NCI-H2171 (cell line): ENCODE results near the gene XRCC5.
"Not testable (repeated sequence)": the region's sequence is repeated elsewhere in the genome, so short reads cannot be mapped to it uniquely, and the experiment has no call there.

ENCODE experiments used
- DNase-seq: peaks from one replicate; lab custom pipeline; 2025; lab: John Stamatoyannopoulos, UW

The XRCC5 gene

GRCh38 chr2:216201692-216202306 lies 92.7 kb downstream of the XRCC5 start:
- DNase-seq = no peak

DNA sequence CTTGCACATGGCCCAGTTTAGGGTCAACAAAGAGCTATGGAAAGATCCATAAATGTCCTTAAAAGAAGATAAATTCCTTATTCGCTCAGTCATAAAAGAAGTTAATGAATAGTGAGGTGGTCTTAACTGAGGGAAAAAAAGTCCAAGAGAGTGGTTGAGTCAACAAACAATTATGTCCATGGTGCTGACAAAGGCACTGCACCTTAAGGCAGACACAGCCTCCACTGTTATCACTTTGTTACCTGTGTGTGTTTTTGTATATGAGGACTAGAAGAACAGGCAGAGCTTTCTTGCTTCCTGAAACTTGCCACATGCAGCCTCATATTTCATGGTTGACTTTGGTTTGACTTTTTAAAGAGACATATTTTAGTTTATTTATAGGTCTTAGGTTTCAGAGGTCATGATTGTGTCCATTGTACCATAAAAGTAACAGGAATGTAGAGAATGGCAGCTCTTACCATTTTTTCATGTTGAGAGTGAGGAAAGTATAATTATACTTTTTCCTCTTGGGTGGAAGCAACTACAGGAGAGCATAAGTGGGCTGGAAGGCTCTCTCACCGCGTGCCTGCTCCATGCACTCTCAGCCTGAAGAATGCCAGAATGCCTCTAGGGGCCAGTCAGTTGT lies 93.6 kb downstream of the XRCC5 start:
- DNase-seq = no peak

DNA sequence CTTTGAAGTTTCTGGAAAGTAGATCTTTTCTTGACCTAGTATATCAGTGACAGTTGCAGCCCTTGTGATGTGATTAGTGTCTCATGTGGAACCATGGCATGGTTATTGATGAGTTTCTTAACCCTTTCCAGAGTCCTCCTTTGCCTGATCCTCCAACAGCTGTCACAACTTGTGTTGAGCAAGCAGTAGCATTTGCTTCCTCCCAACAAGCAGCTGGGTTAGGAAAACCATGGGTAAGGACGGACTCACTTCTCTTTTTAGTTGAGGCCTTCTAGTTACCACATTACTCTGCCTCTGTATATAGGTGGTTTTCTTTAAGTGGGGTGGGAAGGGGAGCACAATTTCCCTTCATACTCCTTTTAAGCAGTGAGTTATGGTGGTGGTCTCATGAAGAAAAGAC lies 96.3 kb downstream of the XRCC5 start:
- no peak for DNase-seq

- DNase-seq = no peak
These were observed 97.0 kb downstream of the XRCC5 start for GRCh38 chr2:216206041-216206703.

DNA sequence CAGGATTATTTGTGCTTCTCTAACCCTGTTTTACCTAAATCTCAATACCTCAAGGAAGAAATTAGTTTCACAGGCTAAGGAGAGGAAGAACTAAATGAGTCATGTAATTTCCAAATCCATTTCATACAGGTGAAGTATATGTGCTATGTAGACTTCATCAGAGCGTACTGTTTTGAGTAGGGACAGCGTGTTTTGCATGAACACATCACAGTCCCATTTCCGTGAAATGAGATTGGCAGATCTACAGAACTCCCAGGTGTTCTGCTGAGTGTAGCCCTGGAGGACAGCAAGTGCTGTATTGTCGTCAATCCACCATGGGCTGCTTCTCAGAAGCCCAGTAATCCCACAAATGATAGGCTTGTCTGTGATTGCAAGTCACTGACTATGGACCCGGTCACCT lies 97.7 kb downstream of the XRCC5 start:
- no peak for DNase-seq

DNA sequence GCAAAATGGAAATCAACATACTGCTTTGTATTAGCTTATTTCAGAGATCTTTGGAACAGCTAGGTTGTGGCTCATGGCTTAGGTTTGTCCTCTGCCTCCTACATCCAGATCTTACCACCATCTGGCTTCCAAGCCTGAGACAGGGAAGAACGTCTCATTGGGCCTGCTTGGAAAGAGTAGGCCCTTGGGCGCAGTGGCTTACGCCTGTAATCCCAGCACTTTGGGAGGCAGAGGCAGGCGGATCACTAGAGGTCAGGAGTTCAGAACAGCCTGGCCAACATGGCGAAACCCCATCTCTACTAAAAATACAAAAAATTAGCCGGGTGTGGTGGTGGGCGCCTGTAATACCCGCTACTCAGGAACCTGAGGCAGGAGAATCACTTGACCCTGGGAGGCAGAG lies 99.5 kb downstream of the XRCC5 start:
- not testable (repeated sequence) for DNase-seq

DNA sequence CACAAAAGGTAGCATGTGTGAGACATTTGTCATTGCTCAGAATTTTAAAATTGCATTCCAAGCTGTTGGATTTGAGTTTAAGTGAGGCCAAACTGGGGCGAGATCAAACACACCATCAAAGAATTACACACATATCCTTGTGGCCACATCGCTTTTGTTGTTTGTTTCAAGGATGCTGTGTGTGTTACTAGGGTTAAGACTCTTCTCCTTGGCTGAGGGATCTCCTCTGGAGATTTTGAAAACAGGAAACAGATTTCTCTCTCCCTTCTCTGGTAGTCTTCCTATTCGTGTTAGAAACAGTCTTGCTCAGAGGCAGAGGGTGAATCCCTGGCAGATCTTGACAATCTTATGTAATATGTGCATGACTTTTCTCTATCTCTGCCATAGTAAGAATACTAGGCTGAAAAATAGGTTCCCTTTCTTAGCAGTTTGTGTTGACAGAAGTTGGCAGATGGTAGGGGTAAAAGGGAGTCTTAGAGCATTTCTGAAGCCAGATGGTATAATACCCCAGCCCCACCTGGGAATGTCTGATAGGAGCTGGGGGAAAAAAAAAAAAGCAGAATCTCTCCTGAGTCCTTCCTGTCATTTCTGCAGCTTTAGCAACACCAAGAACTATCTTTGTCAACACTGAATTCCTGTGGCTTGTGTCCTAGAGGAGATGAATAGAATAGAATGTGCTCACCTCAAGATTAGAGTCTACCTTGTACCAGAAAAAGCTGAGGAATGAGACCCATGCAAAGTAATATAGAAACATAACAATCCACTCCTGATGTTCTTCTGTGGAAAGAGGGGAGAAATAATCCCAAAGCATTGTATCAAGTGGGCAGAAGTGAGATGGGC lies 101.8 kb downstream of the XRCC5 start:
- peak; percentile 81 for DNase-seq

- no peak for DNase-seq
These were observed 102.5 kb downstream of the XRCC5 start for GRCh38 chr2:216211614-216212145.

DNA sequence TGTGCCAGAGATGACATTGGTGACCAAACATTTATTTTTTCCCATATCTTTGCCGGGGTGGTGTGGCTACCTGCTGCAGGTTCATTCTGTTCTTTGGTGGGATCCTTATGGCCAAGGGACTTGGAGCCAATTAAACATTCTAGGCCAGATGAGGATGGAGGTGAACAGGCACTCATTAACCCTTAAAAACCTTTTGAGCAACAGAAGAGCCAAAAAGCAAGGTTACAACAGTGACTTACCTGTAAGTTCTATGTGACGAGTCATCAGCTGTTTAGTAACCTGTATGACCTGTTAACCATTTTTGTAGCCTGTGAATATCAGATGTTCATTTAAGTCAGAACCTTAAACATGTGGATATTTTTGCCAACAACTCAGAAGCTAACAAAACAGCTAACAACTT lies 105.6 kb downstream of the XRCC5 start:
- no peak for DNase-seq

- DNase-seq = peak; percentile 11
These were observed 106.7 kb downstream of the XRCC5 start for GRCh38 chr2:216215658-216216390.

GRCh38 chr2:216216951-216217903 lies 108.1 kb downstream of the XRCC5 start:
- no peak for DNase-seq

- DNase-seq = no peak
These were observed 108.7 kb downstream of the XRCC5 start for GRCh38 chr2:216217904-216218260.

GRCh38 chr2:216219861-216220260 lies 110.7 kb downstream of the XRCC5 start:
- no peak for DNase-seq

DNA sequence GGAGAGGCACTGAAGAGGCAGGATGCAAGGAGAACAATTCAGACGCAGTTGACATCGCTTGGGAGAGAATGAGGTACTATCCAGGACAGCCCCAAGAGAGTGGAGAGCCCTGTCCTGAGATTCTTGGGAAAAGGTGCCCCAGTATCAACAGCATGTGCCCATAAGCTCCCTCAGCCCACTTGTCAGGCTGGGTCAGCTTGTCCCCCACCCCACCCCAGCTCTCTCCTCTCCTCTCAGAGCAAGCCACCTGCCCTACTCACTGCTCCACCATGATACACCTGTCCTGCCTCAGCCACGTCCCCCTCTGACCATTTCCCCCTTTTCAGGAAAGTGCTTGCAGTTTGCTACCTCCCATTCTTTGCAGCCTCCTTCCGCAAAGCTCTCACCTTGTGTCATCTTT lies 111.8 kb downstream of the XRCC5 start:
- DNase-seq = no peak

DNA sequence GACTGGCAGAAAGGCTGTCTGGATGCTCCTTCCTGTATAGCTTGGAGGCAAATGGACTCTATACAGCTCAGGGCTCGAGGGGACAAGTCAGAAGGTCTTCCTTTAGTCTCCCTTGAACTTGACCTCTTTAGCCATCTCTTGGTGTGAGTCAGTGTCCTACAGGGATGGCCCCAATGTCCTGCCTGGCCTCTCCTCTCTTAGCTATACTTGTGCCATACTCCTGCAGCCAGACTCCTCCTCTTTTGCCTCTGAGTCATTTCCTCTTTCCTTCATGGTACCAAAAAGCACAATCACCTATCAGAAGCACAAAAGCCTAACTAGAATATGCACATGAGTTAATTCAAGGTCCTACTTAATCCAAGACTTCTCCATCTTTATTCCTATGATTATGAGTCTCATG lies 112.7 kb downstream of the XRCC5 start:
- no peak for DNase-seq

DNA sequence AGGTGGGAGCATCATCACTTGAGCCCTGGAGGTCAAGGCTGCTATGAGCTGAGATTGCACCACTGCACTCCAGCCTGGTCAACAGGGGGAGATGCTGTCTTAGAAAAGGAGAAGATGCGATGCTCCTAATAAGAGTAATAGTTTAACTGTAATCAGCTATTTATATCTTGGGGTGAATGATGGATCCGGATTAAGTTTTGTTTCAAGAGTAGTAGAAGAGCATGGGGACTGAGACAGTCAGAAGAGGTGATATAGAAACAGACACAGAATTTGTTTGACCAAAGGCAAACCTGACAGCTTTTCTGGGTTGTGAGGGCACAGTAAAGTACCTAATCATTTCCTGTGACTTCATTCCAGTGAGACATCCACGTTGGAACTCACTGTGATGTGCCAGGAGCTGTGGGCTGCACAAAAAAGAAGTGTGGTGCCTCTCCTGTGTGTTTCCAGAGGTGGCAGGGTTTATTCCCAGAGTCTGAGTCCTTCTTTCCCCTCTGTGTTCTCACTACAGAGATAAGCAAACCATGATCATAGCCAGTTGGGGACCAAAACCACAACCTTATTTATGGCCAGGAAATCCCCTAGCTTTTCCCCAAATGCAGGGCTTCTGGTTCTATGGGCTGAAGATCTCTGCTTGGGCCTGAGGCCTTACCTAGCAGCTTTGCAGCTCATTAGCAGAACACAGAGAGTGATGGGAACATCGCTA lies 113.7 kb downstream of the XRCC5 start:
- no peak for DNase-seq

GRCh38 chr2:216224388-216224787 lies 115.2 kb downstream of the XRCC5 start:
- DNase-seq = no peak

GRCh38 chr2:216229277-216229914 lies 120.2 kb downstream of the XRCC5 start:
- no peak for DNase-seq

DNA sequence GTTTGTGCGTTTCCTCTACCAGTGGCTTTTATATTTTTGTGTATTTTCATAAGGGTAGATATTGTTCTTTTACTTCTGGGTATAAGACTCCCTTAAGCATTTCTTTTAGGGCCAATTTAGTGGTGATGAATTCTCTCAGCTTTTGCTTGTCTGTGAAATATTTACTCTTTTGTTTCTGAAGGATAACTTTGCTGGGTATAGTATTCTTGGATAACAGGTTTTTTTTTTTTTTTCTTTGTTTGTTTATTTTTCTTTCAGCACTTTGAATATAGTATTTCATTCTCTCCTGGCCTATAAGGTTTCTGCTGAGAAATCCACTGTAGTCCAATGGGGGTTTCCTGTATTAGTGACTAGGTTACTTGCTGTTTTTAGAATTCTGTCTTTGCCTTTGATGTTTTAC lies 122.7 kb downstream of the XRCC5 start:
- DNase-seq = no peak

- DNase-seq = no peak
These were observed 123.6 kb downstream of the XRCC5 start for GRCh38 chr2:216232721-216233120.
